Measurements from ENCODE around the gene AICDA.

Gene AICDA

GRCh38 chr12:8612629-8613028, at the start of gene AICDA:
TSS of gene AICDA (minus strand) at chr12:8612859. CDS start at chr12:8612767, 92 bp downstream.
- H3K9ac ChIP-seq = no peak within 1 kb of the TSS
- H3K4me1 ChIP-seq = no peaks in the 10 kb centered on the region
- no peak within 1 kb of the TSS for H3K4me2 ChIP-seq (ENCODE audit: low read length)
- no peaks in the 10 kb centered on the region for H3K79me2 ChIP-seq
- no peaks in the 10 kb centered on the region for H3K9me3 ChIP-seq (ENCODE audit: control insufficient read depth, low read length)
- no peak within 1 kb of the TSS for H3K27ac ChIP-seq
- H2AFZ ChIP-seq = no peak within 1 kb of the TSS
- no peak within 1 kb of the TSS for H3K4me3 ChIP-seq (ENCODE audit: low read depth, low read length)
- TF ChIP-seq CTCF (IDR thresholded peaks at IDR 0.05) = no peak
- no peaks in the 10 kb centered on the region for H3K36me3 ChIP-seq (ENCODE audit: control insufficient read depth, insufficient read depth, low read length)
- no peaks in the 10 kb centered on the region for H3K27me3 ChIP-seq (ENCODE audit: control insufficient read depth, insufficient read depth, low read length)

- Histone ChIP-seq H2AFZ (no peak overlapping the region), H3K9me3 (ENCODE audit: control insufficient read depth, low read length) (no peaks in the 10 kb centered on the region), H3K36me3 (ENCODE audit: control insufficient read depth, insufficient read depth, low read length) (no peaks in the 10 kb centered on the region), H3K9ac (no peak overlapping the region), H3K4me1 (no peaks in the 10 kb centered on the region), H3K27ac (no peak overlapping the region), H3K79me2 (no peaks in the 10 kb centered on the region), H3K27me3 (ENCODE audit: control insufficient read depth, insufficient read depth, low read length) (no peaks in the 10 kb centered on the region), H3K4me3 (ENCODE audit: low read depth, low read length) (no peak overlapping the region), H3K4me2 (ENCODE audit: low read length) (no peak overlapping the region)
- TF ChIP-seq CTCF (IDR thresholded peaks at IDR 0.05) = no peak
Measured at GRCh38 chr12:8661751-8662150, 49.1 kb upstream of the AICDA start.

DNA sequence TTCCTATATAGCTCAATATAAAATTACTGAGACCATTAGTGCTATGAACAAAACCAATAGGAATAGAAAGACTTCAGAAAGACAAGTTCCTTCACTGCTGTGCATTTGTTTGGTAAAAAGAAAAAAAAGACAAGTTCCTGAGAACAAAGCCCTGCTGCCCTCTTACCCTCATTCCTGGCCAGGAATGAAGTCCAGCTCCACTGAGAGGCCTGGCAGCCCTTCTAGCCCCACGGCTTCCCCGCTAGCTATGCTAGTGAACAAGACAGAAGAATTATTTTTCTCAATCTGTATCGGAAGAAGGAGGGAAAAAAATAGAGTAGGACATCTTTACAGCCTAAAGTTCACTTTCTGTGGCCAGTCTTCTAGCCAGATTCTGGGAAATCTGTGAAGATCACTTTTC, 48.4 kb upstream of the AICDA start:
- Histone ChIP-seq H3K9ac (no peak overlapping the region), H2AFZ (no peak overlapping the region), H3K4me1 (no peaks in the 10 kb centered on the region), H3K4me3 (ENCODE audit: low read depth, low read length) (no peak overlapping the region), H3K27ac (no peak overlapping the region), H3K4me2 (ENCODE audit: low read length) (no peak overlapping the region), H3K9me3 (ENCODE audit: control insufficient read depth, low read length) (no peaks in the 10 kb centered on the region), H3K36me3 (ENCODE audit: control insufficient read depth, insufficient read depth, low read length) (no peaks in the 10 kb centered on the region), H3K27me3 (ENCODE audit: control insufficient read depth, insufficient read depth, low read length) (no peaks in the 10 kb centered on the region), H3K79me2 (no peaks in the 10 kb centered on the region)
- no peak for TF ChIP-seq CTCF (IDR thresholded peaks at IDR 0.05)

- H3K4me2 ChIP-seq (ENCODE audit: low read length) = no peak overlapping the region
- no peak for TF ChIP-seq CTCF (IDR thresholded peaks at IDR 0.05)
Measured at GRCh38 chr12:8658346-8658745, 45.7 kb upstream of the AICDA start.

DNA sequence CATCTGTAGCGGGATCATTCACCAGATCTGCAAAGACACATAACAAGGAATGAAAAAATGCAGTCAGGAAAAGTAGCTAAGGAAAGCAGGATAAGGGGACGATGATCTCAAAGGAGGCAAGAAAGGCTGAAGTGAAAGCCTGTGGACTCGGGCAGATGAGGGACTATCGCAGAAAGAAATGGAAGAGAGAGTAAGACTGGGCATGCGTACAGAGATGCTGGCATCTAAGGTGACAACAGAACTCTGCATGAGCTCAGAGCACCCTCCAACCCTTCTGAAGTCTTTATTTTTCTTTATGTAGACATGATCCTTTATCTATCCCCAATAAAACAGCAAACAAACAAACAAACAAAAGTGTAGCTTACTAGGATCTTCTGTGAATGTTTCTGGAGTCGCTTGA, 42.8 kb upstream of the AICDA start:
- Histone ChIP-seq H3K4me3 (ENCODE audit: low read depth, low read length) (no peak overlapping the region), H3K27me3 (ENCODE audit: control insufficient read depth, insufficient read depth, low read length) (no peaks in the 10 kb centered on the region), H3K79me2 (no peaks in the 10 kb centered on the region), H3K9me3 (ENCODE audit: control insufficient read depth, low read length) (no peaks in the 10 kb centered on the region), H3K9ac (no peak overlapping the region), H2AFZ (no peak overlapping the region), H3K36me3 (ENCODE audit: control insufficient read depth, insufficient read depth, low read length) (no peaks in the 10 kb centered on the region), H3K4me2 (ENCODE audit: low read length) (no peak overlapping the region), H3K4me1 (no peaks in the 10 kb centered on the region), H3K27ac (no peak overlapping the region)
- no peak for TF ChIP-seq CTCF (IDR thresholded peaks at IDR 0.05)

More at GRCh38 chr12:8658346-8658745, 45.7 kb upstream of the AICDA start:
- Histone ChIP-seq H3K9ac (no peak overlapping the region), H3K9me3 (ENCODE audit: control insufficient read depth, low read length) (no peaks in the 10 kb centered on the region), H3K4me1 (no peaks in the 10 kb centered on the region), H2AFZ (no peak overlapping the region), H3K27me3 (ENCODE audit: control insufficient read depth, insufficient read depth, low read length) (no peaks in the 10 kb centered on the region), H3K79me2 (no peaks in the 10 kb centered on the region), H3K4me3 (ENCODE audit: low read depth, low read length) (no peak overlapping the region), H3K27ac (no peak overlapping the region), H3K36me3 (ENCODE audit: control insufficient read depth, insufficient read depth, low read length) (no peaks in the 10 kb centered on the region)

Measured in parathyroid adenoma (tissue), 2 donors.